Endothelial cell of umbilical vein (primary cell): Measurements from ENCODE around the gene CCDC69. TPM values are rescaled to one million over a fixed set of nuclear protein-coding genes. Genes with fewer than 3 reads are reported as not detected.
"Not testable (repeated sequence)": the region's sequence is repeated elsewhere in the genome, so short reads cannot be mapped to it uniquely, and the experiment has no call there.

Experiments used
- BruUV-seq: library from RNA; stranded (reverse); fragments of 400-500 nt; replicated peaks from 2 replicates; lab custom pipeline; 2021; lab: Mats Ljungman, UMichigan
- CTCF ChIA-PET: fragments of 300-600, 350-600 bp; sonication (Branson Sonifier 250); formaldehyde crosslinking; loops from one replicate; lab custom pipeline; 2021; ENCODE audit warnings: antibody characterized with exemption, inconsistent platforms; lab: Charles Lee
- POLR2A ChIA-PET: fragments of 300-600, 350-600 bp; sonication (Branson Sonifier 250); formaldehyde crosslinking; loops from one replicate; lab custom pipeline; 2021; ENCODE audit warnings: antibody characterized with exemption, inconsistent platforms; lab: Charles Lee
- DNase-seq: peaks from one replicate; pipeline ENCODE4 v3.0.0-alpha.2; 2011; ENCODE audit warnings: low read depth, low spot score
- FAIRE-seq: peaks from 2 replicates; lab custom pipeline; 2011; peaks lifted over from hg19 to GRCh38; lab: Jason Lieb, UNC
- H2AFZ ChIP-seq: 2 replicates; pipeline ENCODE4 v1.6.0; 2012; ENCODE audit warnings: low read depth, low read length, control low read depth, inconsistent platforms
- H3K27ac ChIP-seq: 2 replicates; pipeline ENCODE4 v1.5.1; 2011; ENCODE audit warnings: low read depth, mild to moderate bottlenecking, control low read depth, low read length, moderate library complexity; ENCODE audit not compliant: insufficient read depth
- H3K27me3 ChIP-seq, 2 experiments: 2 replicates each; pipeline versions ENCODE4 v1.6.0 to v1.6.1; 2011; ENCODE audit warnings: low read length in 2 of 2, mixed read lengths in 1 of 2; ENCODE audit not compliant: control insufficient read depth in 2 of 2, insufficient read depth in 2 of 2
- H3K36me3 ChIP-seq, 2 experiments: 2 replicates in 1 of 2; 3 replicates in 1 of 2; pipeline ENCODE4 v1.5.1; 2011; ENCODE audit warnings: low read length in 2 of 2, mild to moderate bottlenecking in 1 of 2, moderate library complexity in 1 of 2; ENCODE audit not compliant: control insufficient read depth in 2 of 2, insufficient read depth in 2 of 2; ENCODE audit errors: extremely low read depth in 1 of 2
- H3K4me1 ChIP-seq: 3 replicates; pipeline ENCODE4 v1.5.1; 2011; ENCODE audit warnings: mild to moderate bottlenecking, low read length; ENCODE audit not compliant: control insufficient read depth, insufficient read depth; ENCODE audit errors: extremely low read depth
- H3K4me2 ChIP-seq: 2 replicates; pipeline ENCODE4 v1.6.1; 2011; ENCODE audit warnings: low read length, control low read depth, mixed read lengths; ENCODE audit not compliant: insufficient read depth
- H3K4me3 ChIP-seq, 3 experiments: fragments of 200-600 bp in 1 of 3; sonication (generic), shearing (Covaris generic) in 1 of 3; replicated peaks in 1 of 3; 2 replicates each; pipeline ENCODE4 v1.5.1; 2011 to 2016; ENCODE audit warnings: control low read depth in 3 of 3, low read length in 3 of 3, mild to moderate bottlenecking in 2 of 3, inconsistent platforms in 1 of 3, low read depth in 1 of 3, moderate library complexity in 1 of 3; ENCODE audit not compliant: insufficient read depth in 1 of 3
- H3K79me2 ChIP-seq: 2 replicates; pipeline ENCODE4 v1.6.0; 2012; ENCODE audit warnings: low read length, inconsistent platforms; ENCODE audit not compliant: control insufficient read depth, insufficient read depth
- H3K9ac ChIP-seq: replicated peaks from 2 replicates; pipeline ENCODE3; 2011; ENCODE audit warnings: low read length, control low read depth; ENCODE audit not compliant: insufficient read depth; ENCODE audit errors: extremely low read depth
- H3K9me1 ChIP-seq: replicated peaks from 3 replicates; pipeline ENCODE4 v1.6.0; 2011; ENCODE audit warnings: mild to moderate bottlenecking, low read length; ENCODE audit not compliant: control insufficient read depth, insufficient read depth; ENCODE audit errors: extremely low read depth
- H3K9me3 ChIP-seq: replicated peaks from 2 replicates; pipeline ENCODE4 v1.5.1; 2012; ENCODE audit warnings: low read length, inconsistent platforms; ENCODE audit not compliant: control insufficient read depth, insufficient read depth
- H4K20me1 ChIP-seq: replicated peaks from 2 replicates; pipeline ENCODE3; 2011; ENCODE audit warnings: mild to moderate bottlenecking, low read length; ENCODE audit not compliant: control insufficient read depth, insufficient read depth; ENCODE audit errors: extremely low read depth
- POLR2AphosphoS5 ChIP-seq: IDR thresholded peaks from 2 replicates; pipeline ENCODE4 v1.6.1; 2012; ENCODE audit warnings: low read depth, mild to moderate bottlenecking, control low read depth, low read length, moderate library complexity; ENCODE audit not compliant: insufficient read depth
- dilution Hi-C: fragments of 300-500 bp; cut with MboI; formaldehyde crosslinking; loops from one replicate; pipeline ENCODE4 v1.15.0; 2019; ENCODE audit warnings: low sequenced_read_pairs; ENCODE audit not compliant: extremely low pct_ligation_motif_present
- intact Hi-C: fragments of 100-400 bp; cut with micrococcal nuclease; formaldehyde crosslinking; loops from one replicate; pipeline ENCODE4 v1.10.0; 2022
- polyA plus RNA-seq, 4 experiments: library from polyadenylated mRNA; depleted of rRNA in 3 of 4; stranded (reverse) in 3 of 4; unstranded in 1 of 4; fragments of >200 nt; gene quantifications; 2 replicates each; pipeline versions ENCODE4 v1.2.1 to v1.2.3, GENCODE V29; 2011 to 2012; ENCODE audit warnings: missing spikeins in 1 of 4
- total RNA-seq: library from RNA; stranded (reverse); gene quantifications from 2 replicates; pipeline ENCODE4 v1.2.3, GENCODE V29; 2021

The CCDC69 gene
- total and polyA plus RNA-seq, 2 donors (not counting 3 experiments of a cell fraction or from before 2014, with no cell fraction given) = 4.1 to 4.5 TPM

GRCh38 chr5:151240924-151241635, 17.2 kb upstream of the CCDC69 start:
- Histone ChIP-seq H3K4me2 (no peak overlapping the region), H3K27me3 (peaks cover 0 to 2% of the 10 kb centered on the region in 2 experiments), H3K9ac (no peak overlapping the region), H3K9me3 (no peaks in the 10 kb centered on the region), H3K36me3 (no peaks in the 10 kb centered on the region), H3K4me3 (no peak overlapping the region), H3K79me2 (no peaks in the 10 kb centered on the region), H3K9me1 (no peaks in the 10 kb centered on the region), H3K27ac (no peak overlapping the region), H3K4me1 (no peaks in the 10 kb centered on the region), H4K20me1 (no peaks in the 10 kb centered on the region), H2AFZ (no peak overlapping the region)
- intact Hi-C loops = no loop called here
- BruUV-seq = no TSS peak
- FAIRE-seq = no peak
- TF ChIP-seq POLR2AphosphoS5 = no peak
- DNase-seq = no peak
- CTCF ChIA-PET = interaction anchor here (0.8 to 6.9 kb wide), 7 partner anchors 12 to 282 kb away, joined by 3 to 187 read pairs (median 4); partner anchors contain the start of gene GM2A
- dilution Hi-C loops = no loop called here
- POLR2A ChIA-PET = no interaction called here

GRCh38 chr5:151240268-151240835, 16.5 kb upstream of the CCDC69 start:
- H4K20me1 ChIP-seq, H3K9me3 ChIP-seq, DNase-seq, H3K36me3 ChIP-seq, H3K27me3 ChIP-seq, H3K4me3 ChIP-seq, H3K4me2 ChIP-seq, H3K27ac ChIP-seq, BruUV-seq, H3K4me1 ChIP-seq, dilution Hi-C loops, intact Hi-C loops, H3K9me1 ChIP-seq, H3K79me2 ChIP-seq, H3K9ac ChIP-seq, H2AFZ ChIP-seq, FAIRE-seq: not testable (repeated sequence)
- ChIA-PET POLR2A (interaction anchor here (0.7 kb wide), 1 partner anchor 17 kb away, joined by 4 read pairs; no protein-coding TSS in a partner anchor), CTCF (interaction anchor here (0.8 to 6.9 kb wide), 7 partner anchors 10 to 189 kb away, joined by 3 to 187 read pairs (median 28); partner anchors contain the start of gene GM2A)
